H1 (cell line): ENCODE results near the gene ATP11A. TPM values are rescaled to one million over a fixed set of nuclear protein-coding genes. Genes with fewer than 3 reads are reported as not detected.

Experiments
- ATF3 ChIP-seq: IDR thresholded peaks from 2 replicates; pipeline ENCODE4 v1.6.1; 2011; ENCODE audit warnings: low read depth, mild to moderate bottlenecking, low read length; ENCODE audit not compliant: insufficient read depth
- HDAC6 ChIP-seq: IDR thresholded peaks from one replicate; pipeline ENCODE4 v1.7.1; 2012; ENCODE audit warnings: low read depth, mild to moderate bottlenecking, inconsistent platforms, low read length, moderate library complexity
- JUN ChIP-seq: IDR thresholded peaks from 2 replicates; pipeline ENCODE4 v1.6.1; 2011; ENCODE audit warnings: low read depth, mild to moderate bottlenecking, improper control_type of control experiment, low read length
- KDM1A ChIP-seq: fragments of 200-600, 300-600 bp; sonication (generic); IDR thresholded peaks from 2 replicates; pipeline ENCODE4 v1.7.1; 2016; ENCODE audit warnings: mild to moderate bottlenecking, low read length, borderline replicate concordance
- NANOG ChIP-seq: IDR thresholded peaks from 2 replicates; pipeline ENCODE4 v1.6.1; 2011; ENCODE audit warnings: low read length, low read depth, mild to moderate bottlenecking, inconsistent platforms; ENCODE audit not compliant: insufficient read depth, poor library complexity, severe bottlenecking
- PHF8 ChIP-seq: fragments of 200-600 bp; sonication (generic); conservative IDR thresholded peaks from 2 replicates; pipeline ENCODE4 v1.7.1; 2012; ENCODE audit warnings: low read depth, mild to moderate bottlenecking, inconsistent platforms, low read length, moderate library complexity
- POLR2A ChIP-seq, 2 experiments: IDR thresholded peaks; 1 replicate in 1 of 2; 2 replicates in 1 of 2; pipeline ENCODE4 v1.6.1; 2011; ENCODE audit warnings: low read depth in 2 of 2, low read length in 2 of 2, mild to moderate bottlenecking in 2 of 2; ENCODE audit errors: control extremely low read depth in 1 of 2
- polyA plus RNA-seq, 7 experiments: library from polyadenylated mRNA; depleted of rRNA in 3 of 7; stranded (reverse) in 5 of 7; unstranded in 2 of 7; fragments of >200 nt in 5 of 7; fragments of 200-250 nt in 2 of 7; gene quantifications; 1 replicate in 5 of 7; 2 replicates in 1 of 7; 4 replicates in 1 of 7; pipeline versions ENCODE4 v1.2.1 to v1.2.3, GENCODE V29; 2011 to 2013; ENCODE audit warnings: missing spikeins in 2 of 7, mixed read lengths in 2 of 7
- total RNA-seq: library from RNA; stranded (reverse); fragmentation: NEBNext Ultra II Directional; extraction: Animal tissue kit (Norgen Biotek cat#: 25700); gene quantifications from 2 replicates; pipeline ENCODE4 v1.2.1, GENCODE V29; 2021
- TF ChIP-seq, protein P1 (sequence below): IDR thresholded peaks from 2 replicates; pipeline ENCODE4 v1.6.1; 2012; ENCODE audit warnings: inconsistent platforms

Gene ATP11A
- total and polyA plus RNA-seq, 2 of the 8 experiments (the other 6 are each of a cell fraction or from before 2014, with no cell fraction given), result 28.8 to 72.9 TPM

GRCh38 chr13:112880221-112880641 is 190.4 kb downstream of the ATP11A start (continued):
- TF ChIP-seq PHF8, result no peak
- TF ChIP-seq JUN, result no peak
- TF ChIP-seq, protein P1, sequence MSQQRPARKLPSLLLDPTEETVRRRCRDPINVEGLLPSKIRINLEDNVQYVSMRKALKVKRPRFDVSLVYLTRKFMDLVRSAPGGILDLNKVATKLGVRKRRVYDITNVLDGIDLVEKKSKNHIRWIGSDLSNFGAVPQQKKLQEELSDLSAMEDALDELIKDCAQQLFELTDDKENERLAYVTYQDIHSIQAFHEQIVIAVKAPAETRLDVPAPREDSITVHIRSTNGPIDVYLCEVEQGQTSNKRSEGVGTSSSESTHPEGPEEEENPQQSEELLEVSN, result no peak
- TF ChIP-seq ATF3, result no peak
- TF ChIP-seq HDAC6, result no peak
- TF ChIP-seq KDM1A, result no peak
- TF ChIP-seq POLR2A (IDR thresholded peaks at IDR 0.05; ENCODE audit: control extremely low read depth in 1 of 2, low read depth in 2 of 2, low read length in 2 of 2), result no peak
- no peak for TF ChIP-seq NANOG
